Endothelial cell of umbilical vein (primary cell): ENCODE measurements around the gene PTBP3.

Experiments
- POLR2A ChIP-seq: IDR thresholded peaks from 2 replicates; pipeline ENCODE4 v1.6.1; 2012; ENCODE audit warnings: low read depth, mild to moderate bottlenecking, control low read depth, low read length
- TF ChIP-seq, protein P1 (sequence below): IDR thresholded peaks from 2 replicates; pipeline ENCODE4 v1.6.1; 2011; ENCODE audit not compliant: insufficient read depth, insufficient read length
- TF ChIP-seq, protein P2 (sequence below), 2 donors: IDR thresholded peaks; 1 replicate in 1 of 2; 2 replicates in 1 of 2; pipeline ENCODE4 v1.5.1; 2011; ENCODE audit warnings: low read length in 2 of 2, mild to moderate bottlenecking in 2 of 2, moderate library complexity in 2 of 2, control low read depth in 1 of 2, inconsistent platforms in 1 of 2, low read depth in 1 of 2; ENCODE audit not compliant: insufficient read depth in 1 of 2; ENCODE audit errors: extremely low read depth in 1 of 2

DNA sequence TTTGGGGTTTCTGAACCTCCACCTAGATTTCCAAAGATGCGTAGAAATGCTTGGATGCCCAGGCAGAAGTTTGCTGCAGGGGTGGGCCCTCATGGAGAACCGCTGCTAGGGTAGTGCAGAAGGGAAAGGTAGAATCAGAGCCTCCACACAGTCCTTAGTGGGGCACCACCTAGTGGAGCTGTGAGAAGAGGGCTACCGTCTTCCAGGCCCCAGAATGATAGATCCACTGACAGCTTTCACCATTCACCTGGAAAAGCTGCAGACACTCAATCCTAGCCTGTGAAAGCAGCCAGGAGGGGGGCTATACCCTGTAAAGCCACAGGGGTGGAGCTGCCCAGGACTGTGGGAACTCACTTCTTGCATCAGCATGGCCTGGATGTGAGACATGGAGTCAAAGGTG is 33.2 kb upstream of the PTBP3 start:
- TF ChIP-seq, protein P1, sequence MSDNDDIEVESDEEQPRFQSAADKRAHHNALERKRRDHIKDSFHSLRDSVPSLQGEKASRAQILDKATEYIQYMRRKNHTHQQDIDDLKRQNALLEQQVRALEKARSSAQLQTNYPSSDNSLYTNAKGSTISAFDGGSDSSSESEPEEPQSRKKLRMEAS: no peak
- TF ChIP-seq, protein P2, sequence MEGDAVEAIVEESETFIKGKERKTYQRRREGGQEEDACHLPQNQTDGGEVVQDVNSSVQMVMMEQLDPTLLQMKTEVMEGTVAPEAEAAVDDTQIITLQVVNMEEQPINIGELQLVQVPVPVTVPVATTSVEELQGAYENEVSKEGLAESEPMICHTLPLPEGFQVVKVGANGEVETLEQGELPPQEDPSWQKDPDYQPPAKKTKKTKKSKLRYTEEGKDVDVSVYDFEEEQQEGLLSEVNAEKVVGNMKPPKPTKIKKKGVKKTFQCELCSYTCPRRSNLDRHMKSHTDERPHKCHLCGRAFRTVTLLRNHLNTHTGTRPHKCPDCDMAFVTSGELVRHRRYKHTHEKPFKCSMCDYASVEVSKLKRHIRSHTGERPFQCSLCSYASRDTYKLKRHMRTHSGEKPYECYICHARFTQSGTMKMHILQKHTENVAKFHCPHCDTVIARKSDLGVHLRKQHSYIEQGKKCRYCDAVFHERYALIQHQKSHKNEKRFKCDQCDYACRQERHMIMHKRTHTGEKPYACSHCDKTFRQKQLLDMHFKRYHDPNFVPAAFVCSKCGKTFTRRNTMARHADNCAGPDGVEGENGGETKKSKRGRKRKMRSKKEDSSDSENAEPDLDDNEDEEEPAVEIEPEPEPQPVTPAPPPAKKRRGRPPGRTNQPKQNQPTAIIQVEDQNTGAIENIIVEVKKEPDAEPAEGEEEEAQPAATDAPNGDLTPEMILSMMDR (IDR thresholded peaks at IDR 0.05; ENCODE audit: extremely low read depth in 1 of 2, insufficient read depth in 1 of 2, low read depth in 1 of 2, low read length in 2 of 2): peak in 1 of 2 donors; percentile 24
- no peak for TF ChIP-seq POLR2A
